ENCODE measurements around the gene SMURF2. TPM values are rescaled to one million over a fixed set of nuclear protein-coding genes. Genes with fewer than 3 reads are reported as not detected.

SMURF2 gene
- total RNA-seq, 1 donor from 2014 or later, result 48.3 TPM

DNA sequence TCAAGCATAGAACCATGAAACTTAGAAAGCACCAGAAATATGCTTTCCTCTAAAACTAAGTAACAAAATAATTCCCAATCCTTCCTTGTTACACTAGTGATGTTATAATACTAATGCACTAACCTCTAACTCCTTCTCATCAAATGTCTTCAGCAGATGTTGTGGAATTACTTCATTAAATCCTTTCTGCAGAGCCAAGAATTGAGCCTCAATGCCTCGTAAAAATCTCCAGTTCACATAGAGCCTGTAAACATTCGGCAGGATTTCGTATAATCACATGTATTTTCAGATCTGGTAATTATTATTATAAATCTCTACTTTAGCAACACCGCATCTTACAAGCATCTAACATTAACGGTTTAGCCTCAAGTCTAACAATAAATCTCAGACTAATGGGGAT, 110.6 kb downstream of the SMURF2 start:
- H3K4me3 ChIP-seq (ENCODE audit: low read depth, low read length), result no peak overlapping the region
- TF ChIP-seq, protein P1, sequence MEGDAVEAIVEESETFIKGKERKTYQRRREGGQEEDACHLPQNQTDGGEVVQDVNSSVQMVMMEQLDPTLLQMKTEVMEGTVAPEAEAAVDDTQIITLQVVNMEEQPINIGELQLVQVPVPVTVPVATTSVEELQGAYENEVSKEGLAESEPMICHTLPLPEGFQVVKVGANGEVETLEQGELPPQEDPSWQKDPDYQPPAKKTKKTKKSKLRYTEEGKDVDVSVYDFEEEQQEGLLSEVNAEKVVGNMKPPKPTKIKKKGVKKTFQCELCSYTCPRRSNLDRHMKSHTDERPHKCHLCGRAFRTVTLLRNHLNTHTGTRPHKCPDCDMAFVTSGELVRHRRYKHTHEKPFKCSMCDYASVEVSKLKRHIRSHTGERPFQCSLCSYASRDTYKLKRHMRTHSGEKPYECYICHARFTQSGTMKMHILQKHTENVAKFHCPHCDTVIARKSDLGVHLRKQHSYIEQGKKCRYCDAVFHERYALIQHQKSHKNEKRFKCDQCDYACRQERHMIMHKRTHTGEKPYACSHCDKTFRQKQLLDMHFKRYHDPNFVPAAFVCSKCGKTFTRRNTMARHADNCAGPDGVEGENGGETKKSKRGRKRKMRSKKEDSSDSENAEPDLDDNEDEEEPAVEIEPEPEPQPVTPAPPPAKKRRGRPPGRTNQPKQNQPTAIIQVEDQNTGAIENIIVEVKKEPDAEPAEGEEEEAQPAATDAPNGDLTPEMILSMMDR (conservative IDR thresholded peaks at IDR 0.05; ENCODE audit: low read depth, low read length), result no peak
- DNase-seq (ENCODE audit: low read depth), result no peak

DNA sequence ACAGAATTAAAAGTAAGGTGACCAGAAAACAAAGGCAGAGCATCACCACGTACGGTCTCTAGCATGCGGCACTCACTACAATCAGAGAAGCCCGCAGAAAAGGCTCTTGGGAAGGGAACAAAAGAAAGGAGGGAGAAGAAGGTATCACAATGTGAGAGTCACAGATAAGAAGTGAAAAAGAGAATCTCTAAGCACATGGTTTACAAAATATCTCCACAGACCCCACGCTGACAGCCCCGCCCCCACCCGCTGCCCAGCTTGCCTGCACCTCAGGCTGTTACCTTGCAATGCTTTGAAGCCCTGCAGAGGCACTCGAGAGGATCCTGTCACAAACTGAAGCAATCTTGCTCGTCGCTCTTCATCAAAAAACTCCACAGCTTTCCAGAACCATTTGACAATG, 114.8 kb downstream of the SMURF2 start:
- DNase-seq (ENCODE audit: low read depth), result no peak
- TF ChIP-seq, protein P1 (conservative IDR thresholded peaks at IDR 0.05; ENCODE audit: low read depth, low read length), result no peak

DNA sequence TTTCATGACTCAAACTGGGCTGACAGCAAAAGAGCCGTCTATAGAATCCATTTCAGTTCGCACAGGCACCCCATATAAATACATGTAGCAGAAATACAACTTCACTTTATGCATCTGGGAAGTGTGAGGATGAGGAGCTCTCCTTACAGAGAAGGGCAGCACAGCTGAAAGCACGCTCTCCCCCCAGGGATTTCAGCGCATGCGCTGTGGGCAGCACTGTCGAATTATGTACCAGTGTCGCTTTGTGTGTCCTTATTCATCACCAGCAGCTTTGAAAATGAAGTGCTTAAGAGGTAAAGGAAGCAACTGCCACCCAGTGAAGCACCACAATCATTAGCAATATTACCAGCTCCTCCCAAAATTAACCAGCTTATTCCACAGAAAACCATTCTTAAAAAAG, 115.4 kb downstream of the SMURF2 start:
- no peak for DNase-seq (ENCODE audit: low read depth)
- TF ChIP-seq, protein P1 (conservative IDR thresholded peaks at IDR 0.05; ENCODE audit: low read depth, low read length), result no peak
- no peak overlapping the region for H3K4me3 ChIP-seq (ENCODE audit: low read depth, low read length)

More for the DNA sequence above, 114.8 kb downstream of the SMURF2 start:
- H3K4me3 ChIP-seq (ENCODE audit: low read depth, low read length), result no peak overlapping the region

DNA sequence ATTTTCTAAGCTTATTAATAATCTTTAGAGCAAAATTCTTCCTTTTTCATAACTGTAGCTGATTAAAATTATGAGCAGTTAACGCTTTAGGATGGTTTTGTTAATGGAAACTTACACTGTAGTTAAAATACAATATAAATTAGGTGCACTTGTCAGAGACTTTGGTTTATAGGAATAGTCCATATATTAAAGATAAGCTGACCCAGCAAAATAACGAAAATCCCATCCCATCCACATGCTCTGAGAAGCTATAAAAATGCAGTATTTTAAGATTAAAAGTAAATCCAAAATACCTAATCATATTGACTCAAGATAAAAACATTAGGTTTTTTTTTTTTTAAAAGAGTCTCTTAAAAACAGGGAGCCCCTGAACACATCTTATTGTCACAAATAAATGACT, 117.4 kb downstream of the SMURF2 start:
- no peak for DNase-seq (ENCODE audit: low read depth)
- TF ChIP-seq, protein P1 (conservative IDR thresholded peaks at IDR 0.05; ENCODE audit: low read depth, low read length), result no peak
- H3K4me3 ChIP-seq (ENCODE audit: low read depth, low read length), result no peak overlapping the region

DNA sequence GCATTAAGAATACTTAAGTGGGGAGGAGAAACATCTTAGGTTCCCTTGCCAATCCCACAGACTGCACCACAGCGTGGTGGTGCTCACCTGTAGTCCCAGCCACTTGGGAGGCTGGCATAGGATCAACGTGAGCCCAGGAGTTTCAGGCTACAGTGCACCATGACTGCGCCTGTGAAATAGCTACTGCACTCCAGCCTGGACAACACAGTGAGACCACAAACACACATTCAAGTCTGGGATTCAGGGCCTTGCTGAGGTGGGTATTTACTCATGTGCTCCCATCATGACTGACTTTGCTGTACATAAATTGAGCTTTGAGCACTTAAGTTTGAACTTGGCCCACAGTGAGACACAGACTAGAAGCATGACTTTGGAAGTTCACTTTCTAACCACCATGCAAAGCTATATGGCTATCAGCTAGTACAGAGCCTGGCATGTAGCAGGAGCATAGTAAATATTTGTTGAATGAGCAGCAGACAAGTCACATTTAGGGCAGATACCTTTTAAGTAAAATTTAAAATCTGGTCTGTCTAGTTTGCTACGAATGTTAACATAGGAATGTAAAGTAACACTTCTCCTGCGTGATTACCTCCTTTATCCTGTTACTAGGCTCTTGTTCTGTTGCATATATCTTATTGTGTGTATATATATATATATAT, 121.9 kb downstream of the SMURF2 start:
- TF ChIP-seq, protein P1 (conservative IDR thresholded peaks at IDR 0.05; ENCODE audit: low read depth, low read length), result no peak
- DNase-seq (ENCODE audit: low read depth), result no peak
- no peak overlapping the region for H3K4me3 ChIP-seq (ENCODE audit: low read depth, low read length)

DNA sequence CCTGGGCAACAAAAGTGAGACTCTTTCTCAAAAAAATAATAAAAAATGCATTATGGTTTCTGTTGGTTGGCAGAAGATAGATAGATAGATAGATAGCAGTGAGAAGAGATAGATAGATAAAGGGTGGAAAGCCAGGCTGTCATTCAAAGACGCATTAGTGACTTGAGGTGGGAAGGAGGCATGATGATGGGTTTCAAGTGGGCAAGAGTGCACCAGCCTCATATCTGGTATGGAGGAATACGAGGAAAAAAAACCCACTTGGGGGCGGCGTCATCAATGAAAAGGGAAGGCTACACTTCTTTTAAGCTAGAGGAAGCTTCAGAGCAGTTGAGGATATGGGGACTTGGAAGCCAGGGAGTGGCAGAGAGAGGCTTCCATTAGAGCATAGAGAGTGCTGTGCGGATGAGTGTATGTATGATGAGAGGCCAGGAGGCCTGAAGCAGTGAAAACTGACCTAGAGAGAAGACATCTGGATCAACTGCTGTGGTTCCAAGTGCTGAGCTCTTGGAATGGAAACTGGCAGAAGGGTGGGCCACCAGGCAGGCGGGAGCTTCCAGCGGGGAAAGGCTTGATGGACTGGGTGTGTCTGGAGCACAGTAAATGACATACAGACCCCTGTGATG, 123.5 kb downstream of the SMURF2 start:
- DNase-seq (ENCODE audit: low read depth), result no peak
- TF ChIP-seq, protein P1 (conservative IDR thresholded peaks at IDR 0.05; ENCODE audit: low read depth, low read length), result no peak
- no peak overlapping the region for H3K4me3 ChIP-seq (ENCODE audit: low read depth, low read length)

DNA sequence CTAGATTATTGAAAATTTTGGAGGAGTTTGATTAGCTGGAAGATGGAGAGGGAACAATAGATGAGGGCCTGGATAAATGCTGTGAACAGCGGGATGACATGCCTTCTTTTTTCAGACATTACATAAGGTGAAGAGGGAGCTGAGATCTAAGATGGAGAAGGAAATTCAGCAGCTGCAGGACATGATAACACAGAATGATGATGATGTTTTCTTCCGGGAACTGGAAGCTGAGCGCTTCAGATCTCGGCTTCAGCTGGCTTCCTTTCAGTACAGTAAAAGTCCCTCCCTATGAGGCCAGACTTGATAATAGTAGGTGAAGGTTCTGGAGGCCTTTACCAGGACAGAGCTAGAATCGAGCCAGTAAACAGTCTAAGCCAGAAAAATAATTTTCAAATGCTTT, 124.6 kb downstream of the SMURF2 start:
- TF ChIP-seq, protein P1 (conservative IDR thresholded peaks at IDR 0.05; ENCODE audit: low read depth, low read length), result no peak
- no peak for DNase-seq (ENCODE audit: low read depth)
- H3K4me3 ChIP-seq (ENCODE audit: low read depth, low read length), result no peak overlapping the region
